ENCODE results near the gene SLC25A51.

- no peak for TF ChIP-seq POLR2A (IDR thresholded peaks at IDR 0.05; ENCODE audit: low read depth)
- no peak for TF ChIP-seq CTCF (IDR thresholded peaks at IDR 0.05)
- no peak for TF ChIP-seq POLR2AphosphoS5 (IDR thresholded peaks at IDR 0.05)
These were observed 27.7 kb upstream of the SLC25A51 start for GRCh38 chr9:37931592-37931991.
